Smooth muscle cell (in vitro differentiated cells): ENCODE results near the gene GNG7. TPM values are rescaled to one million over a fixed set of nuclear protein-coding genes. Genes with fewer than 3 reads are reported as not detected.
"Not testable (repeated sequence)": the region's sequence is repeated elsewhere in the genome, so short reads cannot be mapped to it uniquely, and the experiment has no call there.

Experiments
- DNase-seq: peaks from one replicate; lab custom pipeline; 2025; ENCODE audit not compliant: unreplicated experiment; lab: John Stamatoyannopoulos, UW
- H2AFZ ChIP-seq: fragments of 200-600 bp; sonication (generic); 2 replicates; pipeline ENCODE4 v1.6.0; 2016; ENCODE audit warnings: antibody characterized with exemption, low read depth, mild to moderate bottlenecking
- H3F3A ChIP-seq: fragments of 200-600 bp; sonication (generic); 2 replicates; pipeline ENCODE4 v1.6.0; 2017; ENCODE audit warnings: antibody characterized with exemption, low read depth
- H3K27ac ChIP-seq: fragments of 200-600 bp; sonication (generic); 2 replicates; pipeline ENCODE4 v1.5.1; 2016; ENCODE audit warnings: low read depth, mild to moderate bottlenecking
- H3K27me3 ChIP-seq: fragments of 200-600 bp; sonication (generic); 2 replicates; pipeline ENCODE4 v1.6.1; 2016; ENCODE audit warnings: low read depth, mild to moderate bottlenecking
- H3K36me3 ChIP-seq: fragments of 200-600 bp; sonication (generic); 2 replicates; pipeline ENCODE4 v1.5.1; 2016; ENCODE audit warnings: low read depth
- H3K4me1 ChIP-seq: fragments of 200-600 bp; sonication (generic); 2 replicates; pipeline ENCODE4 v1.5.1; 2016; ENCODE audit warnings: low read depth
- H3K4me2 ChIP-seq: fragments of 200-600 bp; sonication (generic); 2 replicates; pipeline ENCODE4 v1.6.0; 2016; ENCODE audit warnings: mild to moderate bottlenecking
- H3K4me3 ChIP-seq: fragments of 200-600 bp; sonication (generic); 2 replicates; pipeline ENCODE4 v1.5.1; 2016; ENCODE audit warnings: mild to moderate bottlenecking
- H3K79me2 ChIP-seq: fragments of 200-600 bp; sonication (generic); 2 replicates; pipeline ENCODE4 v1.6.0; 2016; ENCODE audit warnings: low read depth, mild to moderate bottlenecking
- H3K9ac ChIP-seq: fragments of 200-600 bp; sonication (generic); 2 replicates; pipeline ENCODE4 v1.6.0; 2016; ENCODE audit warnings: low read depth
- H3K9me3 ChIP-seq: fragments of 200-600 bp; sonication (generic); replicated peaks from 2 replicates; pipeline ENCODE4 v1.5.1; 2016; ENCODE audit warnings: low read depth
- H4K20me1 ChIP-seq: fragments of 200-600 bp; sonication (generic); 2 replicates; pipeline ENCODE4 v1.6.0; 2016; ENCODE audit warnings: low read depth
- CTCF ChIP-seq: fragments of 200-600 bp; sonication (generic); IDR thresholded peaks from 2 replicates; pipeline ENCODE4 v1.5.1; 2017; ENCODE audit warnings: borderline replicate concordance, mild to moderate bottlenecking, antibody characterized with exemption; ENCODE audit not compliant: insufficient read depth, poor library complexity, severe bottlenecking
- WGBS: methylation state at CpG from one replicate; pipeline ENCODE4 v1.1.7; 2016; ENCODE audit warnings: low lambda C conversion rate; 5-methylcytosine and 5-hydroxymethylcytosine counted together
- polyA plus RNA-seq: library from polyadenylated mRNA; unstranded; fragments of >200 nt; fragmentation: Nextera tagmentation; extraction: Ambion mirVana; gene quantifications from 2 replicates; pipeline ENCODE4 v1.2.1, GENCODE V29; 2016
- total RNA-seq: library from RNA; depleted of rRNA; stranded (reverse); fragments of >200 nt; gene quantifications from 2 replicates; pipeline ENCODE4 v1.2.3, GENCODE V29; 2014

Gene GNG7
- total and polyA plus RNA-seq, 2 experiments from 2014 or later: 1.7 to 2.6 TPM

DNA sequence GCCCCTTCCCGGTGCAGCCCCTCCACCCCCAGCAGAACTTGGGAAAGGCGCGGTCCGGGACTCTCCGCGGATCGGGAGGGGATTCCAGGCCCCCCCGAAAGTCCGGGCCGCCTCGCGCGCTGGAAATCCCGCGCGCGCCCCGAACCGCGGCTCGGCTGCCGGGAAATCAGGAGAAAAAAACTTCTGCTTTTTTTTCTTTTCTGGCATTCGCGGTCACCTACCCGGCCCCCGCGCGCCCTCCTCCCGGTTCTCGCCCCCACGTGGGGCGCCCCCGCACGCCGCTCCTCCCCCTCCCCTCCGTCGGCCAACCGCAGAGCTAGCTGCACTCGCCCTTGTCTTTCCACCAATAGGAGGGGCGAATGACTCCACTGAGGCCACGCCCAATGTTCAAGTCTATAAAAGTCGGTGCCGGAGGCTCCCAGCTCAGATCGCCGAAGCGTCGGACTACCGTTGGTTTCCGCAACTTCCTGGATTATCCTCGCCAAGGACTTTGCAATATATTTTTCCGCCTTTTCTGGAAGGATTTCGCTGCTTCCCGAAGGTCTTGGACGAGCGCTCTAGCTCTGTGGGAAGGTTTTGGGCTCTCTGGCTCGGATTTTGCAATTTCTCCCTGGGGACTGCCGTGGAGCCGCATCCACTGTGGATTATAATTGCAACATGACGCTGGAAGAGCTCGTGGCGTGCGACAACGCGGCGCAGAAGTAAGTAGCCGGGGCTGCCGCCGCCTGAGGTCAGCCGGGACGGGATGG lies 226.6 kb downstream of the GNG7 start, which contains the start of gene GADD45B:
TSS of gene GADD45B (plus strand) at position 426 of the 749 bp plus-strand sequence. CDS start at position 658, 232 bp downstream.
- WGBS: 2% methylated on average over 59 of the region's 70 CpGs
- H3K4me3 ChIP-seq: peak within 1 kb of the TSS; percentile 99
- TF ChIP-seq CTCF: no peak
- H3K4me2 ChIP-seq: peak within 1 kb of the TSS; percentile 95
- H3K9me3 ChIP-seq: no peaks in the 10 kb centered on the region
- peak; percentile 96 for DNase-seq
- peaks cover 27% of the 10 kb centered on the region for H3F3A ChIP-seq
- H3K9ac ChIP-seq: peak within 1 kb of the TSS; percentile 97
- no peaks in the 10 kb centered on the region for H3K27me3 ChIP-seq
- H3K79me2 ChIP-seq: peaks cover 26% of the 10 kb centered on the region
- H3K4me1 ChIP-seq: peaks cover 5% of the 10 kb centered on the region
- H3K27ac ChIP-seq: peak within 1 kb of the TSS; percentile 96
- no peak within 1 kb of the TSS for H2AFZ ChIP-seq
- peaks cover 30% of the 10 kb centered on the region for H4K20me1 ChIP-seq
- no peaks in the 10 kb centered on the region for H3K36me3 ChIP-seq

DNA sequence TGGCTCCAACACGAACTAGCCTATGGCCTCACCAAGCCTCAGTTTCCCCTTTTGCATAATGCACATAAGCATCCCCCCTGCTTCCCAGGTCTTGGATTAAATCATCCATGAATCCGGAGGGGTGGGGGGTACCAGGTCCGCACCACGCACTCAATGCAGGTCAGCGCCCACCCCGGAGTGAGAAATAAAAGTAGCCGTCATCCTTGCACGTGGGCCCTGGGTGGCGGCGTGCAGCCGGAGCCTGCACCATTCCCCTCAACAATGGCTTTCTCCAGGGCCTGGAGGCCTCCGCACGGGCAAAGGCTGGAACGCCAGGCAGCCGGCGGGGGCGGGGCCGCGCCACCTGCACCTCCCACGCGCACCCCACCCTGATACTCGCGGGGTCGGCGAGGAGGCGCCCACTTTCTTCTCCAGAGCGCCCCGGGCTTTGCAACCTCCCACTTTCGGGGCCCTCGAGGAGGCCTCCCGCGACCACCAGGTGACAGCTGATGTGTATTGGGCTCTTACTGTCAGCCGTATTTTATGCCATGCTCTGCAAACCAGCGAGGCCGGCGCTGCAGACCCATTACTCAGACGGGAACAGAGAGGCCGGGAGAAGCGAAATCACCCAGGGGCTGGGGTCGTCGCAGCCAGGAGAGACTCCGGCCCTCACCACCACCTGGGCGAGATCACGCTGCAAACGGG lies 227.3 kb downstream of the GNG7 start:
- DNase-seq: no peak
- H3K36me3 ChIP-seq: no peaks in the 10 kb centered on the region
- WGBS: 2% methylated on average over 41 of the region's 45 CpGs
- peak; percentile 2 for TF ChIP-seq CTCF
- H3K79me2 ChIP-seq: peaks cover 26% of the 10 kb centered on the region
- peaks cover 26% of the 10 kb centered on the region for H3F3A ChIP-seq
- peak overlapping the region; percentile 85 for H3K4me2 ChIP-seq
- H3K9ac ChIP-seq: peak overlapping the region; percentile 80
- H3K27ac ChIP-seq: peak overlapping the region; percentile 96
- no peak overlapping the region for H2AFZ ChIP-seq
- no peaks in the 10 kb centered on the region for H3K27me3 ChIP-seq
- H3K4me1 ChIP-seq: peaks cover 5% of the 10 kb centered on the region
- peaks cover 30% of the 10 kb centered on the region for H4K20me1 ChIP-seq
- H3K9me3 ChIP-seq: no peaks in the 10 kb centered on the region
- H3K4me3 ChIP-seq: peak overlapping the region; percentile 99

DNA sequence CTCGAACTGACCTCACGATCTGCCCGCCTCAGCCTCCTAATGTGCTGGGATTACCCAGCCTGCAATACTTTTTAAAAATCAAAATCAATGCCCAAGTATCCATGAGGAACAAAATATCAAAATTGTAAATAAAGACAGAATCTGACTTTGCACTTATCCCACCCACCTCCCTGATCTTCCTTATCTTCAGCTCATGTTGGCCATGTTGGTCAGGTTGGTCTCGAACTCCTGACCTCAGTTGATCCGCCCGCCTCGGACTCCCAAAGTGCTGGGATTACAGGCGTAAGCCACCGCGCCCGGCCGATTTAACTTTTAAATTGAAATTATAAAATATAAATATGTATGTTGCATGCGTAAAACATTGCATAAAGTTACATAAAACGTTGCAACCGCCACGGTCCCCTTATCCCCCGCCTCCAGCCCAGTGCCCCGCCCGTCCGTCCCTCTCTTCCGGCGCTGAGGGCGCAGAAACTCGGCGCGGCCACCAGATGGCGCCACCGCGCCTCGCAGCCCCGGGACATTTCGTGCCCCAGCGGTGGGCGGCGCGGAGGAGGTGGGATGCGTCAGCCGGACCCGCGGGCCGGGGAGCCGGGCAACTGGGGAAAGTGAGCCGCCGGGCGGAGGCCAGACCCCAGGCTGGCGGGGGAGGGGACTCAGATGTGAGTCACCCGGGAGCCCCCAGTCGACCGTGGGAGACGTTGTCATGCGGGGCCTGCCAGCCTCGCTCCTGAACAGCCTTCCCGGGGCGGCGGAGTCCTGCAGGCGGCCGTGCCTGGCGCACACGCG lies 228.1 kb downstream of the GNG7 start:
- Histone ChIP-seq H3K4me1 (peaks cover 5% of the 10 kb centered on the region), H4K20me1 (peaks cover 30% of the 10 kb centered on the region), H3K27me3 (no peaks in the 10 kb centered on the region), H3K9ac (peak overlapping the region; percentile 80), H3K4me3 (peak overlapping the region; percentile 99), H3K9me3 (no peaks in the 10 kb centered on the region), H2AFZ (no peak overlapping the region), H3K4me2 (peak overlapping the region; percentile 85), H3F3A (peaks cover 19% of the 10 kb centered on the region), H3K36me3 (no peaks in the 10 kb centered on the region), H3K27ac (peak overlapping the region; percentile 96), H3K79me2 (peaks cover 26% of the 10 kb centered on the region)
- DNase-seq: peak; percentile 91
- TF ChIP-seq CTCF: peak; percentile 98
- 15% methylated on average over 43 of the region's 60 CpGs for WGBS

- H2AFZ ChIP-seq, H4K20me1 ChIP-seq, DNase-seq, H3K9me3 ChIP-seq, H3K4me3 ChIP-seq, H3K36me3 ChIP-seq, H3K9ac ChIP-seq, H3F3A ChIP-seq, H3K4me1 ChIP-seq, H3K79me2 ChIP-seq, H3K4me2 ChIP-seq, H3K27me3 ChIP-seq: not testable (repeated sequence)
- peak overlapping the region; percentile 79 for H3K27ac ChIP-seq
- WGBS: 71% methylated on average over 8 of the region's 8 CpGs
Observed at GRCh38 chr19:2469915-2470200, 232.6 kb downstream of the GNG7 start.
